K562 (cell line): Measurements from ENCODE around the gene MEAK7. TPM values are rescaled to one million over a fixed set of nuclear protein-coding genes. Genes with fewer than 3 reads are reported as not detected.

ENCODE experiments used
- polyA plus RNA-seq, 8 experiments: library from polyadenylated mRNA; depleted of rRNA in 4 of 8; stranded (reverse) in 5 of 8; unstranded in 3 of 8; fragments of >200 nt; fragmentation: Nextera tagmentation in 2 of 8; fragmentation: Illumina TruSeq in 1 of 8; extraction: Ambion mirVana in 2 of 8; extraction: Trizol in 1 of 8; gene quantifications; 2 replicates each; pipeline versions ENCODE4 v1.2.1 to v1.2.3, GENCODE V29; 2011 to 2014; ENCODE audit warnings: inconsistent platforms in 1 of 8, missing spikeins in 1 of 8
- total RNA-seq, 7 experiments: library from RNA; depleted of rRNA in 6 of 7; stranded (reverse); fragments of >200 nt in 6 of 7; fragmentation: Illumina TruSeq in 2 of 7; extraction: Trizol in 2 of 7; gene quantifications; 2 replicates each; pipeline versions ENCODE4 v1.2.1 to v1.2.3, GENCODE V29; 2011 to 2021; ENCODE audit warnings: low replicate concordance in 1 of 7
- TF ChIP-seq, protein P1 (sequence below): fragments of 450-650 bp; IDR thresholded peaks from 2 replicates; pipeline ENCODE4 v1.6.1; 2016; ENCODE audit warnings: mild to moderate bottlenecking, moderate library complexity
- TF ChIP-seq, protein P2 (sequence below): sonication (generic); formaldehyde crosslinking; IDR thresholded peaks from 2 replicates; pipeline ENCODE4 v1.9.0; 2022; ENCODE audit warnings: mild to moderate bottlenecking, missing genetic modification reagents
- TF ChIP-seq, protein P3 (sequence below): sonication (generic); formaldehyde crosslinking; IDR thresholded peaks from 2 replicates; pipeline ENCODE4 v1.8.0; 2022; ENCODE audit warnings: mild to moderate bottlenecking, low read depth, missing genetic modification reagents
- TF ChIP-seq, protein P4 (sequence below), 2 experiments: fragments of 450-650 bp in 1 of 2; sonication (generic) in 1 of 2; formaldehyde crosslinking in 1 of 2; IDR thresholded peaks; 2 replicates each; pipeline versions ENCODE4 v1.7.1 to v1.9.0; 2016 to 2022; ENCODE audit warnings: inconsistent platforms in 1 of 2, mild to moderate bottlenecking in 1 of 2, missing genetic modification reagents in 1 of 2

The MEAK7 gene
- total and polyA plus RNA-seq, 9 of the 15 experiments (the other 6 are each of a cell fraction or from before 2014, with no cell fraction given) = 1.4 to 14.5 (median 6.3) TPM

DNA sequence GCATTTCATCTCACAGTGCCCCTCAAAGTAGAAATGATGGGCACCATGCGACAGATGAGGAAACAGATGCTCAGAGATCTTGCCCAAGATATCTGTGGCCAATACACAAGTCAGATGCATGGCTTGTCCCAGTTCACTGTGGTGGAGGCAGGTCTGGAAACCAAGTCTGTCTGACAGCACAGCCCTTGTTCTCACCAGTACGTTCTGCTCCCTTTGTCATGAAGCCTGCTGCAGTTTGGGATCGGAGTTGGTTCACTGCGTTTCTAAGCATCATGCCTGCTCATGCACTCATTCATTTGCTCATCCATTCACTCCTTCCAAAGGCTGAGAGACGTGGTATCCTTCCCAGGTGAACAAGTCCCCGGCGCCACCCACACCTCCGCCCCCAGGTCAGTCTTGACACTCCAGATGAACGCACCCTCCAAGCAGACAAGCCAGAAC lies 27.2 kb upstream of the MEAK7 start (continued):
- TF ChIP-seq, protein P1, sequence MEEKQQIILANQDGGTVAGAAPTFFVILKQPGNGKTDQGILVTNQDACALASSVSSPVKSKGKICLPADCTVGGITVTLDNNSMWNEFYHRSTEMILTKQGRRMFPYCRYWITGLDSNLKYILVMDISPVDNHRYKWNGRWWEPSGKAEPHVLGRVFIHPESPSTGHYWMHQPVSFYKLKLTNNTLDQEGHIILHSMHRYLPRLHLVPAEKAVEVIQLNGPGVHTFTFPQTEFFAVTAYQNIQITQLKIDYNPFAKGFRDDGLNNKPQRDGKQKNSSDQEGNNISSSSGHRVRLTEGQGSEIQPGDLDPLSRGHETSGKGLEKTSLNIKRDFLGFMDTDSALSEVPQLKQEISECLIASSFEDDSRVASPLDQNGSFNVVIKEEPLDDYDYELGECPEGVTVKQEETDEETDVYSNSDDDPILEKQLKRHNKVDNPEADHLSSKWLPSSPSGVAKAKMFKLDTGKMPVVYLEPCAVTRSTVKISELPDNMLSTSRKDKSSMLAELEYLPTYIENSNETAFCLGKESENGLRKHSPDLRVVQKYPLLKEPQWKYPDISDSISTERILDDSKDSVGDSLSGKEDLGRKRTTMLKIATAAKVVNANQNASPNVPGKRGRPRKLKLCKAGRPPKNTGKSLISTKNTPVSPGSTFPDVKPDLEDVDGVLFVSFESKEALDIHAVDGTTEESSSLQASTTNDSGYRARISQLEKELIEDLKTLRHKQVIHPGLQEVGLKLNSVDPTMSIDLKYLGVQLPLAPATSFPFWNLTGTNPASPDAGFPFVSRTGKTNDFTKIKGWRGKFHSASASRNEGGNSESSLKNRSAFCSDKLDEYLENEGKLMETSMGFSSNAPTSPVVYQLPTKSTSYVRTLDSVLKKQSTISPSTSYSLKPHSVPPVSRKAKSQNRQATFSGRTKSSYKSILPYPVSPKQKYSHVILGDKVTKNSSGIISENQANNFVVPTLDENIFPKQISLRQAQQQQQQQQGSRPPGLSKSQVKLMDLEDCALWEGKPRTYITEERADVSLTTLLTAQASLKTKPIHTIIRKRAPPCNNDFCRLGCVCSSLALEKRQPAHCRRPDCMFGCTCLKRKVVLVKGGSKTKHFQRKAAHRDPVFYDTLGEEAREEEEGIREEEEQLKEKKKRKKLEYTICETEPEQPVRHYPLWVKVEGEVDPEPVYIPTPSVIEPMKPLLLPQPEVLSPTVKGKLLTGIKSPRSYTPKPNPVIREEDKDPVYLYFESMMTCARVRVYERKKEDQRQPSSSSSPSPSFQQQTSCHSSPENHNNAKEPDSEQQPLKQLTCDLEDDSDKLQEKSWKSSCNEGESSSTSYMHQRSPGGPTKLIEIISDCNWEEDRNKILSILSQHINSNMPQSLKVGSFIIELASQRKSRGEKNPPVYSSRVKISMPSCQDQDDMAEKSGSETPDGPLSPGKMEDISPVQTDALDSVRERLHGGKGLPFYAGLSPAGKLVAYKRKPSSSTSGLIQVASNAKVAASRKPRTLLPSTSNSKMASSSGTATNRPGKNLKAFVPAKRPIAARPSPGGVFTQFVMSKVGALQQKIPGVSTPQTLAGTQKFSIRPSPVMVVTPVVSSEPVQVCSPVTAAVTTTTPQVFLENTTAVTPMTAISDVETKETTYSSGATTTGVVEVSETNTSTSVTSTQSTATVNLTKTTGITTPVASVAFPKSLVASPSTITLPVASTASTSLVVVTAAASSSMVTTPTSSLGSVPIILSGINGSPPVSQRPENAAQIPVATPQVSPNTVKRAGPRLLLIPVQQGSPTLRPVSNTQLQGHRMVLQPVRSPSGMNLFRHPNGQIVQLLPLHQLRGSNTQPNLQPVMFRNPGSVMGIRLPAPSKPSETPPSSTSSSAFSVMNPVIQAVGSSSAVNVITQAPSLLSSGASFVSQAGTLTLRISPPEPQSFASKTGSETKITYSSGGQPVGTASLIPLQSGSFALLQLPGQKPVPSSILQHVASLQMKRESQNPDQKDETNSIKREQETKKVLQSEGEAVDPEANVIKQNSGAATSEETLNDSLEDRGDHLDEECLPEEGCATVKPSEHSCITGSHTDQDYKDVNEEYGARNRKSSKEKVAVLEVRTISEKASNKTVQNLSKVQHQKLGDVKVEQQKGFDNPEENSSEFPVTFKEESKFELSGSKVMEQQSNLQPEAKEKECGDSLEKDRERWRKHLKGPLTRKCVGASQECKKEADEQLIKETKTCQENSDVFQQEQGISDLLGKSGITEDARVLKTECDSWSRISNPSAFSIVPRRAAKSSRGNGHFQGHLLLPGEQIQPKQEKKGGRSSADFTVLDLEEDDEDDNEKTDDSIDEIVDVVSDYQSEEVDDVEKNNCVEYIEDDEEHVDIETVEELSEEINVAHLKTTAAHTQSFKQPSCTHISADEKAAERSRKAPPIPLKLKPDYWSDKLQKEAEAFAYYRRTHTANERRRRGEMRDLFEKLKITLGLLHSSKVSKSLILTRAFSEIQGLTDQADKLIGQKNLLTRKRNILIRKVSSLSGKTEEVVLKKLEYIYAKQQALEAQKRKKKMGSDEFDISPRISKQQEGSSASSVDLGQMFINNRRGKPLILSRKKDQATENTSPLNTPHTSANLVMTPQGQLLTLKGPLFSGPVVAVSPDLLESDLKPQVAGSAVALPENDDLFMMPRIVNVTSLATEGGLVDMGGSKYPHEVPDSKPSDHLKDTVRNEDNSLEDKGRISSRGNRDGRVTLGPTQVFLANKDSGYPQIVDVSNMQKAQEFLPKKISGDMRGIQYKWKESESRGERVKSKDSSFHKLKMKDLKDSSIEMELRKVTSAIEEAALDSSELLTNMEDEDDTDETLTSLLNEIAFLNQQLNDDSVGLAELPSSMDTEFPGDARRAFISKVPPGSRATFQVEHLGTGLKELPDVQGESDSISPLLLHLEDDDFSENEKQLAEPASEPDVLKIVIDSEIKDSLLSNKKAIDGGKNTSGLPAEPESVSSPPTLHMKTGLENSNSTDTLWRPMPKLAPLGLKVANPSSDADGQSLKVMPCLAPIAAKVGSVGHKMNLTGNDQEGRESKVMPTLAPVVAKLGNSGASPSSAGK = no peak
- TF ChIP-seq, protein P2, sequence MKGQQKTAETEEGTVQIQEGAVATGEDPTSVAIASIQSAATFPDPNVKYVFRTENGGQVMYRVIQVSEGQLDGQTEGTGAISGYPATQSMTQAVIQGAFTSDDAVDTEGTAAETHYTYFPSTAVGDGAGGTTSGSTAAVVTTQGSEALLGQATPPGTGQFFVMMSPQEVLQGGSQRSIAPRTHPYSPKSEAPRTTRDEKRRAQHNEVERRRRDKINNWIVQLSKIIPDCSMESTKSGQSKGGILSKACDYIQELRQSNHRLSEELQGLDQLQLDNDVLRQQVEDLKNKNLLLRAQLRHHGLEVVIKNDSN (CRISPR knock-in tag) = no peak
- TF ChIP-seq, protein P3, sequence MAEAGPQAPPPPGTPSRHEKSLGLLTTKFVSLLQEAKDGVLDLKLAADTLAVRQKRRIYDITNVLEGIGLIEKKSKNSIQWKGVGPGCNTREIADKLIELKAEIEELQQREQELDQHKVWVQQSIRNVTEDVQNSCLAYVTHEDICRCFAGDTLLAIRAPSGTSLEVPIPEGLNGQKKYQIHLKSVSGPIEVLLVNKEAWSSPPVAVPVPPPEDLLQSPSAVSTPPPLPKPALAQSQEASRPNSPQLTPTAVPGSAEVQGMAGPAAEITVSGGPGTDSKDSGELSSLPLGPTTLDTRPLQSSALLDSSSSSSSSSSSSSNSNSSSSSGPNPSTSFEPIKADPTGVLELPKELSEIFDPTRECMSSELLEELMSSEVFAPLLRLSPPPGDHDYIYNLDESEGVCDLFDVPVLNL (CRISPR knock-in tag) = no peak
- TF ChIP-seq, protein P4, sequence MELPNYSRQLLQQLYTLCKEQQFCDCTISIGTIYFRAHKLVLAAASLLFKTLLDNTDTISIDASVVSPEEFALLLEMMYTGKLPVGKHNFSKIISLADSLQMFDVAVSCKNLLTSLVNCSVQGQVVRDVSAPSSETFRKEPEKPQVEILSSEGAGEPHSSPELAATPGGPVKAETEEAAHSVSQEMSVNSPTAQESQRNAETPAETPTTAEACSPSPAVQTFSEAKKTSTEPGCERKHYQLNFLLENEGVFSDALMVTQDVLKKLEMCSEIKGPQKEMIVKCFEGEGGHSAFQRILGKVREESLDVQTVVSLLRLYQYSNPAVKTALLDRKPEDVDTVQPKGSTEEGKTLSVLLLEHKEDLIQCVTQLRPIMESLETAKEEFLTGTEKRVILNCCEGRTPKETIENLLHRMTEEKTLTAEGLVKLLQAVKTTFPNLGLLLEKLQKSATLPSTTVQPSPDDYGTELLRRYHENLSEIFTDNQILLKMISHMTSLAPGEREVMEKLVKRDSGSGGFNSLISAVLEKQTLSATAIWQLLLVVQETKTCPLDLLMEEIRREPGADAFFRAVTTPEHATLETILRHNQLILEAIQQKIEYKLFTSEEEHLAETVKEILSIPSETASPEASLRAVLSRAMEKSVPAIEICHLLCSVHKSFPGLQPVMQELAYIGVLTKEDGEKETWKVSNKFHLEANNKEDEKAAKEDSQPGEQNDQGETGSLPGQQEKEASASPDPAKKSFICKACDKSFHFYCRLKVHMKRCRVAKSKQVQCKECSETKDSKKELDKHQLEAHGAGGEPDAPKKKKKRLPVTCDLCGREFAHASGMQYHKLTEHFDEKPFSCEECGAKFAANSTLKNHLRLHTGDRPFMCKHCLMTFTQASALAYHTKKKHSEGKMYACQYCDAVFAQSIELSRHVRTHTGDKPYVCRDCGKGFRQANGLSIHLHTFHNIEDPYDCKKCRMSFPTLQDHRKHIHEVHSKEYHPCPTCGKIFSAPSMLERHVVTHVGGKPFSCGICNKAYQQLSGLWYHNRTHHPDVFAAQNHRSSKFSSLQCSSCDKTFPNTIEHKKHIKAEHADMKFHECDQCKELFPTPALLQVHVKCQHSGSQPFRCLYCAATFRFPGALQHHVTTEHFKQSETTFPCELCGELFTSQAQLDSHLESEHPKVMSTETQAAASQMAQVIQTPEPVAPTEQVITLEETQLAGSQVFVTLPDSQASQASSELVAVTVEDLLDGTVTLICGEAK (IDR thresholded peaks at IDR 0.05) = no peak
- TF ChIP-seq, protein P4 (CRISPR knock-in tag; IDR thresholded peaks at IDR 0.05) = no peak
